NT2/D1 (cell line): Measurements from ENCODE around the gene SLC66A1.

Experiments
- SUZ12 ChIP-seq: IDR thresholded peaks from 2 replicates; pipeline ENCODE4 v1.6.1; 2011; ENCODE audit not compliant: insufficient read length, insufficient read depth; ENCODE audit errors: extremely low read depth
- YY1 ChIP-seq: IDR thresholded peaks from 2 replicates; pipeline ENCODE4 v1.6.1; 2011; ENCODE audit not compliant: insufficient read length, insufficient read depth
- ZNF274 ChIP-seq: IDR thresholded peaks from 2 replicates; pipeline ENCODE4 v1.6.1; 2011; ENCODE audit warnings: mild to moderate bottlenecking, low read depth, low read length

DNA sequence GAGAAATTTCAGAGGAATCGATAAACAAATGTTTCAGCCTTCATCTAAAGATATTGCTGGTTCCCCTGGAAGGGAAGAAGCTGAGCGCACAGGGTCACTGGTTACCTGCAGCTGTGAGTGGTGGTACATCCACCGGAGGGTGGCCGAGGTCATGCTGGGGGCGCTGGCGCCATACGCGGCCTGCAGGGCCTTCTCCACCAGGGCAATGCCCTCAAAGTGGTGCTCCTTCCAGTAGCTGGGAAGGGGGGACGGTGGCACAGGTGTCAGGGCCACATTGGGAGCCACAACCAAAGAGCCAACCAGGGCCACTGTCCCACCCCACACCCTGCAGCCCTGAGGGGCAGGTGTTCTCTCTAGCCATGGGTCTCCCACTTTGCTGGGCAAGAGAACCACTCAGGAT lies 28.2 kb upstream of the SLC66A1 start:
- no peak for TF ChIP-seq YY1
- TF ChIP-seq ZNF274, result no peak
- TF ChIP-seq SUZ12, result no peak
